Tibial nerve (tissue), 4 donors: ENCODE data around the gene C22orf42. TPM values are rescaled to one million over a fixed set of nuclear protein-coding genes. Genes with fewer than 3 reads are reported as not detected.
"Not testable (repeated sequence)": the region's sequence is repeated elsewhere in the genome, so short reads cannot be mapped to it uniquely, and the experiment has no call there.

Source experiments
- DNase-seq, 2 donors: peaks; one replicate each; pipeline ENCODE4 v3.0.0-alpha.2; 2019; ENCODE audit warnings: low spot score in 2 of 2
- H3K27ac ChIP-seq, 4 donors: fragments of 200-600 bp; sonication (generic) in 3 of 4; one replicate each; pipeline ENCODE4 v1.5.1; 2017 to 2019; ENCODE audit warnings: mild to moderate bottlenecking in 1 of 4
- H3K27me3 ChIP-seq, 2 donors: fragments of 200-600 bp; sonication (generic) in 1 of 2; one replicate each; pipeline versions ENCODE4 v1.5.1 to v1.6.0; 2017 to 2019
- H3K36me3 ChIP-seq, 3 donors: fragments of 200-600 bp; sonication (generic); one replicate each; pipeline ENCODE4 v1.5.1; 2018 to 2019
- H3K4me1 ChIP-seq, 4 donors: fragments of 200-600 bp; sonication (generic) in 3 of 4; one replicate each; pipeline ENCODE4 v1.5.1; 2017 to 2019
- H3K4me3 ChIP-seq, 4 donors: fragments of 200-600 bp; sonication (generic) in 3 of 4; one replicate each; pipeline ENCODE4 v1.5.1; 2017 to 2019; ENCODE audit warnings: mild to moderate bottlenecking in 1 of 4, moderate library complexity in 1 of 4
- H3K9me3 ChIP-seq, 4 donors: fragments of 200-600 bp; sonication (generic) in 3 of 4; one replicate each; pipeline ENCODE4 v1.5.1; 2017 to 2019
- EP300 ChIP-seq, 2 donors: sonication (generic); formaldehyde crosslinking; IDR thresholded peaks; one replicate each; pipeline ENCODE4 v1.6.1; 2017; ENCODE audit warnings: antibody characterized with exemption in 2 of 2, mild to moderate bottlenecking in 1 of 2
- POLR2A ChIP-seq, 2 donors: fragments of 450-650 bp; IDR thresholded peaks; one replicate each; pipeline ENCODE4 v1.6.1; 2017; ENCODE audit warnings: antibody characterized with exemption in 2 of 2, mild to moderate bottlenecking in 2 of 2, moderate library complexity in 2 of 2
- WGBS, 2 donors: methylation state at CpG; one replicate each; pipeline ENCODE4 v1.1.5; 2018; 5-methylcytosine and 5-hydroxymethylcytosine counted together
- total RNA-seq, 4 donors: library from RNA; depleted of rRNA; stranded (reverse); fragments of >200 nt; gene quantifications; one replicate each; pipeline ENCODE4 v1.1.0, GENCODE V29; 2016
- TF ChIP-seq, protein P1 (sequence below), 5 experiments: fragments of 200-600 bp in 3 of 5; fragments of 450-650 bp in 2 of 5; sonication (generic) in 3 of 5; IDR thresholded peaks; one replicate each; pipeline ENCODE4 v1.5.1; 2016 to 2019; ENCODE audit warnings: antibody characterized with exemption in 5 of 5, mild to moderate bottlenecking in 3 of 5, moderate library complexity in 2 of 5

The C22orf42 gene
- total RNA-seq, 4 donors from 2014 or later = not detected

DNA sequence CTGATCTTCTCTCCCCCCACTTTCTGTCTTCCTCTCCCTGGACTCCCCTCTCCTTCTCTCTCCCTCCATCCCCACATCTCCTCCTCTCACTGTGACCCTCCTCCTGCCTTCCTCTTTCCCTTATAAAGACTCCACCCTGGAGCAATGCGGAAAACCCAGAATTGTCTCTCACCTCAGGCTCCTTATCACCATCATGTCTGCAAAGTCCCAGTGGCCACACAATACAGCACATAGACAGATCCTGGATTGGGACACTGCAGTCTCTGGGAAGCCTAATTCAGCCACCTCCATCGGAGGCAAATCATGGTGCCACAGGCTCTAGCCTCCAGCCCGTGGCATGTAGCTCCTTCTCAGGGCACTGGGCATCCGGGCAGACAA, 43.0 kb upstream of the C22orf42 start:
- DNase-seq = no peak
- H3K27me3 ChIP-seq = peaks cover 0 to 43% of the 10 kb centered on the region in 2 donors
- H3K4me1 ChIP-seq = peaks cover 0 to 21% (median 0%) of the 10 kb centered on the region in 4 donors
- H3K9me3 ChIP-seq = no peaks in the 10 kb centered on the region
- H3K4me3 ChIP-seq = no peak overlapping the region
- WGBS, 2 donors = 29 to 34% methylated on average over 4 of the region's 4 CpGs
- TF ChIP-seq, protein P1, sequence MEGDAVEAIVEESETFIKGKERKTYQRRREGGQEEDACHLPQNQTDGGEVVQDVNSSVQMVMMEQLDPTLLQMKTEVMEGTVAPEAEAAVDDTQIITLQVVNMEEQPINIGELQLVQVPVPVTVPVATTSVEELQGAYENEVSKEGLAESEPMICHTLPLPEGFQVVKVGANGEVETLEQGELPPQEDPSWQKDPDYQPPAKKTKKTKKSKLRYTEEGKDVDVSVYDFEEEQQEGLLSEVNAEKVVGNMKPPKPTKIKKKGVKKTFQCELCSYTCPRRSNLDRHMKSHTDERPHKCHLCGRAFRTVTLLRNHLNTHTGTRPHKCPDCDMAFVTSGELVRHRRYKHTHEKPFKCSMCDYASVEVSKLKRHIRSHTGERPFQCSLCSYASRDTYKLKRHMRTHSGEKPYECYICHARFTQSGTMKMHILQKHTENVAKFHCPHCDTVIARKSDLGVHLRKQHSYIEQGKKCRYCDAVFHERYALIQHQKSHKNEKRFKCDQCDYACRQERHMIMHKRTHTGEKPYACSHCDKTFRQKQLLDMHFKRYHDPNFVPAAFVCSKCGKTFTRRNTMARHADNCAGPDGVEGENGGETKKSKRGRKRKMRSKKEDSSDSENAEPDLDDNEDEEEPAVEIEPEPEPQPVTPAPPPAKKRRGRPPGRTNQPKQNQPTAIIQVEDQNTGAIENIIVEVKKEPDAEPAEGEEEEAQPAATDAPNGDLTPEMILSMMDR (IDR thresholded peaks at IDR 0.05) = no peak
- TF ChIP-seq POLR2A (IDR thresholded peaks at IDR 0.05) (no peak), EP300 (IDR thresholded peaks at IDR 0.05) (no peak)
- no peak overlapping the region for H3K27ac ChIP-seq
- H3K36me3 ChIP-seq = no peaks in the 10 kb centered on the region

DNA sequence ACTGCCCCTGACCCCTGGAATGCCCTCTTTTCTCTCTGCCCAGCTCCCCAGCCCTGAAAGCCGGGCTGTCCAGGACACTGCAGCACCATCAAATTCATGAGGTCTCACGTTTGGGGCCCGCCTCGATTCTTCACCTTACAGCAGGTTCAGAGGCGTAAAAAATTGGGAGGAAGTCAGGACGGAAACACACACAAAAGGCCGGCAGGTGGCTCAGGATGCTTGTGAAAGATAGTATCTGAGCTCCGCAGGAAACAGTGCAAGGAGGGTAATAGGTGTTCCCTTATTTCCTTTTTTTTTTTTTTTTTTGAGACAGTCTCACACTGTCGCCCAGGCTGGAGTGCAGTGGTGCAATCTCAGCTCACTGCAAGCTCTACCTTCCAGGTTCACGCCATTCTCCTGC, 41.6 kb upstream of the C22orf42 start:
- H3K9me3 ChIP-seq = no peaks in the 10 kb centered on the region
- 77 to 78% methylated on average over 10 of the region's 10 CpGs for WGBS, 2 donors
- H3K27me3 ChIP-seq = peaks cover 0 to 44% of the 10 kb centered on the region in 2 donors
- H3K4me3 ChIP-seq = no peak overlapping the region
- H3K4me1 ChIP-seq = peaks cover 0 to 21% (median 0%) of the 10 kb centered on the region in 4 donors
- no peak overlapping the region for H3K27ac ChIP-seq
- no peaks in the 10 kb centered on the region for H3K36me3 ChIP-seq
- no peak for DNase-seq
- TF ChIP-seq POLR2A (IDR thresholded peaks at IDR 0.05) (no peak), EP300 (IDR thresholded peaks at IDR 0.05) (no peak)
- TF ChIP-seq, protein P1 (IDR thresholded peaks at IDR 0.05) = no peak

DNA sequence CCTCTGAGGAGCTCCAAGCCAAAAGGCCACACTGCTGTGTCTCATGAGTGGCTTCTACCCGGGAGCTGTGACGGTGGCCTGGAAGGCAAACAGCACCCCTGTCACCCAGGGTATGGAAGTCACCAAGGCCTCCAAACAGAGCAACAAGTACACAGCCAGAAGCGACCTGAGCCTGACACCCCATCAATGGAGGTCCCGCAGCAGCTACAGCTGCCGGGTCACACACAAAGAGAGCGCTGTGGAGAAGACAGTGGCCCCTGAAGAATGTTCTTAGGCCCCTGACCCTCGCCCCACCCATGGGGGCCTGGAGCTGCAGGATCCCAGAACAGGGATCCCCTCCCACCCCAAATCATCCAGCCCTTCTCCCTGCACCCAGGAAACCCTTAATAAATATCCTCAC, 40.9 kb upstream of the C22orf42 start:
- Histone ChIP-seq H3K36me3 (no peaks in the 10 kb centered on the region), H3K27me3 (peaks cover 0 to 46% of the 10 kb centered on the region in 2 donors), H3K27ac (no peak overlapping the region), H3K4me3 (no peak overlapping the region), H3K9me3 (no peaks in the 10 kb centered on the region), H3K4me1 (peaks cover 0 to 21% (median 0%) of the 10 kb centered on the region in 4 donors)
- WGBS, 2 donors = 35 to 53% methylated on average over 7 of the region's 7 CpGs
- DNase-seq = no peak
- TF ChIP-seq EP300 (IDR thresholded peaks at IDR 0.05) (no peak), POLR2A (IDR thresholded peaks at IDR 0.05) (no peak)
- TF ChIP-seq, protein P1 (IDR thresholded peaks at IDR 0.05) = no peak

DNA sequence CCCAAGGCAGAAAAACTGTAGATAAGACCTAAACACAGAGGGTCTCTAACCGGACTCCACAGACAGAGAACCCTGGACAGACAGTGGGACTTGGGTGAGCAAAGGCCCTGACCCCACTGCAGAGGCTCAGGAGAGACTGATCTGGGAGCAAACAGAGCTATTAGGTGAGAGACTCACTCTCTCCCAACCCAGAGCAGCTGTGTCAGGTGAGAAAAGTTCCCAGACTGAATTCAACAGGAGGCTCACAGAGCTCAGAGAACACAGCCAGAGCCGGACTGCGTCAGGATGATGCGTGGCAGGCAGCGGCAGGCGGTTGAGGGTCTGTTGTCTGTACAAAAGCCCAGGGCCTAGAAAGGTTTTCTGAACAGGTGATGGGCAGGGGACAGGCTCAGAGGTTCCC, 40.2 kb upstream of the C22orf42 start:
- WGBS, 2 donors = 87 to 94% methylated on average over 6 of the region's 6 CpGs
- TF ChIP-seq EP300 (IDR thresholded peaks at IDR 0.05) = no peak
- TF ChIP-seq POLR2A (IDR thresholded peaks at IDR 0.05) = no peak
- TF ChIP-seq, protein P1 (IDR thresholded peaks at IDR 0.05) = no peak
- Histone ChIP-seq H3K36me3 (no peaks in the 10 kb centered on the region), H3K9me3 (no peaks in the 10 kb centered on the region), H3K27me3 (peaks cover 0 to 43% of the 10 kb centered on the region in 2 donors), H3K4me1 (peaks cover 0 to 21% (median 0%) of the 10 kb centered on the region in 4 donors), H3K4me3 (no peak overlapping the region), H3K27ac (no peak overlapping the region)
- no peak for DNase-seq

DNA sequence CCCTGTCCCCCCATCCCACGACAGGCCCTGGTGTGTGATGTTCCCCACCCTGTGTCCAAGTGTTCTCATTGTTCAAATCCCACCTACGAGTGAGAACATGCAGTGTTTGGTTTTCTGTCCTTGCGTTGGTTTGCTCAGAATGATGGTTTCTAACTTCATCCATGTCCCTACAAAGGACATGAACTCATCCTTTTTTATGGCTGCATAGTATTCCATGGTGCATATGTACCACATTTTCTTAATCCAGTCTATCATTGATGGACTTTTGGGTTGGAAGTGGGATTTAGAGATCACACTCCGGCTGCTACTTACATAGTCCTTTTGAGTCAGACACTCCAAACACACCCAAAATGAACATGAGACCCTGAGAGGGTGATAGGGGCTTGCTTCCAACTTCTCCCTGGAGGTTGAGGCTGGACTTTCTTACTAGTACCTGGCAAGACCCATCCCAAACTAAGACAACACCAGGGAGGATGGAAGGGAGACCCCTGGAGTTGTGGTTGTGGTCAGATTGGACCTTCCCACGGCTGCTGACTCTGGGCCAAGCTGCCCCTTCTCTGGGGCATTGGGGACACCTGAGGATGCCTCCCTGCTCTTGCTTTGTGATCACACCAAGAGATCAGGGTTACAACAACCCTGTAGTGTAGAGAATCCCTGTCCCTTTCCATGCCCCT, 38.6 kb upstream of the C22orf42 start:
- H3K27me3 ChIP-seq = peaks cover 0 to 27% of the 10 kb centered on the region in 2 donors
- H3K4me3 ChIP-seq, H3K27ac ChIP-seq, DNase-seq, H3K36me3 ChIP-seq, H3K9me3 ChIP-seq, H3K4me1 ChIP-seq: not testable (repeated sequence)
- WGBS, 2 donors = 79 to 86% methylated on average over 5 of the region's 5 CpGs

DNA sequence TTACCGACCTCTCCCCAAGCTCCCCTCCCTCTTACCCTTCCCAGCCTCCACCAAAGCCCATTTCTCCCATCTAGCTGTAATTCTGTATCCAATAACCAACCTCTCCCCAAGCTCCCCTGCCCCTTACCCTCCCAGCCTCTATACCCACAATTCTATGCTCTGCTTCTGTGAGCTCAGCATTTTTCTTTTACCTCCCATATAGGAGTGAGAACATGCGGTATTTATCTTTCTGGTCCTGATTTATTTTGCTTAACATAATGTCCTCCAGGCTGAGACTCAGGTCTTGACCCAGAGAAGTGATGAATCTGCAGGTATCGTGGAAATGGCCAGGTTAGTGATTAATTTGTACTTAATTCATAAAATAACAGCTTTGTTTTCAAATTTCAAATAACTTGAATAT, 36.8 kb upstream of the C22orf42 start:
- not testable (repeated sequence) for DNase-seq, H3K4me3 ChIP-seq, H3K36me3 ChIP-seq, H3K4me1 ChIP-seq, H3K9me3 ChIP-seq, H3K27ac ChIP-seq
- WGBS, 2 donors = 68 to 75% methylated on average over 3 of the region's 3 CpGs
- peaks cover 0 to 15% of the 10 kb centered on the region in 2 donors for H3K27me3 ChIP-seq

DNA sequence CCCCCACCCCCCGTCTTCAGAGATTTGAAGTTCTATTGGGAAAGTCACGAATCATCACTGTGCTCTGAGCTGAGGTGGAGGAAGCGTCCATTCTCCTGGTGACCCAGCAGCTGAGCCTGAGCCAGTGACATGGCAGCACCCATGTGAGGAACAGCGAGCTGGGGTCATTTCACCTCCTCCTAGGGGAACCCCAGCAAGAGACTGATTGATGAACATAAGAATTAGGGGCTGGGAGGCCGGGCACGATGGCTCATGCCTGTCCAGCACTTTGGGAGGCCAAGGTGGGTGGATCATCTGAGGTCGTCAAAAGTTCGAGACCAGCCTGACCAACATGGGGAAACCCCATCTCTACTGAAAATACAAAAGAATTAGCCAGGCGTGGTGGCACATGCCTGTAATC, 34.2 kb upstream of the C22orf42 start:
- not testable (repeated sequence) for H3K36me3 ChIP-seq, H3K27ac ChIP-seq, DNase-seq, H3K27me3 ChIP-seq, H3K4me1 ChIP-seq, H3K4me3 ChIP-seq, H3K9me3 ChIP-seq
- WGBS, 2 donors = 78 to 83% methylated on average over 8 to 9 of the region's 9 CpGs

DNA sequence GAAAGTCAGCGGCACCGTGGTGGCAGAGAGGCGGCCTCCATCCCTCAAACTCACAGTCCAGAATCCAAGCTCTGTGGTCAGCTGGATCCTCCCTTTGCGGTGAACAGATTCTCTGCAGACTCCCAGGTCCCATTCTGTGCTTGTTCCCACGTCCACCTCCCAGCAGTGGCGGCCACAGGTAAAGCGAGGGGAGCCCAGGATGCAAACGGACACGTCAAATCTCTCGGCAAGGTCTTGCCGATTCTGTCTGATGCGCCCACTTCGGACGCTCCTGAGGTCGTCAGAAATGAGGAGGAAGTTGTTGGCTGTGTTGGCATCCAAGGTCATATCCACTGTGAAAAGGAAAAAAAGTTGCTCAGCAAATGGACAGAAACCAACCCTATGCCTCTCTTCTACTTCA, 31.9 kb upstream of the C22orf42 start:
- DNase-seq, H3K27me3 ChIP-seq, H3K36me3 ChIP-seq, H3K27ac ChIP-seq, H3K4me1 ChIP-seq, H3K4me3 ChIP-seq, H3K9me3 ChIP-seq: not testable (repeated sequence)
- 82 to 84% methylated on average over 15 of the region's 15 CpGs for WGBS, 2 donors
